Esophagus muscularis mucosa (tissue), 4 donors: ENCODE results near the gene FRK.

Experiments
- EP300 ChIP-seq: sonication (generic); formaldehyde crosslinking; IDR thresholded peaks from one replicate; pipeline ENCODE4 v1.6.1; 2017; ENCODE audit warnings: antibody characterized with exemption
- POLR2A ChIP-seq: fragments of 450-650 bp; IDR thresholded peaks from one replicate; pipeline ENCODE4 v1.6.1; 2017; ENCODE audit warnings: antibody characterized with exemption, moderate library complexity, mild to moderate bottlenecking, low read depth
- POLR2AphosphoS5 ChIP-seq, 2 donors: sonication (generic); formaldehyde crosslinking; IDR thresholded peaks; one replicate each; pipeline ENCODE4 v1.6.1; 2017; ENCODE audit warnings: antibody characterized with exemption in 2 of 2
- TF ChIP-seq, protein P1 (sequence below), 3 experiments: fragments of 200-600 bp in 2 of 3; fragments of 450-650 bp in 1 of 3; sonication (generic) in 2 of 3; IDR thresholded peaks; one replicate each; pipeline ENCODE4 v1.5.1; 2017 to 2019; ENCODE audit warnings: antibody characterized with exemption in 3 of 3, mild to moderate bottlenecking in 2 of 3, moderate library complexity in 1 of 3

GRCh38 chr6:115887891-115888290 lies 172.8 kb downstream of the FRK start:
- TF ChIP-seq, protein P1, sequence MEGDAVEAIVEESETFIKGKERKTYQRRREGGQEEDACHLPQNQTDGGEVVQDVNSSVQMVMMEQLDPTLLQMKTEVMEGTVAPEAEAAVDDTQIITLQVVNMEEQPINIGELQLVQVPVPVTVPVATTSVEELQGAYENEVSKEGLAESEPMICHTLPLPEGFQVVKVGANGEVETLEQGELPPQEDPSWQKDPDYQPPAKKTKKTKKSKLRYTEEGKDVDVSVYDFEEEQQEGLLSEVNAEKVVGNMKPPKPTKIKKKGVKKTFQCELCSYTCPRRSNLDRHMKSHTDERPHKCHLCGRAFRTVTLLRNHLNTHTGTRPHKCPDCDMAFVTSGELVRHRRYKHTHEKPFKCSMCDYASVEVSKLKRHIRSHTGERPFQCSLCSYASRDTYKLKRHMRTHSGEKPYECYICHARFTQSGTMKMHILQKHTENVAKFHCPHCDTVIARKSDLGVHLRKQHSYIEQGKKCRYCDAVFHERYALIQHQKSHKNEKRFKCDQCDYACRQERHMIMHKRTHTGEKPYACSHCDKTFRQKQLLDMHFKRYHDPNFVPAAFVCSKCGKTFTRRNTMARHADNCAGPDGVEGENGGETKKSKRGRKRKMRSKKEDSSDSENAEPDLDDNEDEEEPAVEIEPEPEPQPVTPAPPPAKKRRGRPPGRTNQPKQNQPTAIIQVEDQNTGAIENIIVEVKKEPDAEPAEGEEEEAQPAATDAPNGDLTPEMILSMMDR (IDR thresholded peaks at IDR 0.05): no peak
- TF ChIP-seq POLR2AphosphoS5 (IDR thresholded peaks at IDR 0.05) (no peak), EP300 (no peak), POLR2A (no peak)
